Dendritic cell treated with granulocyte-macrophage colony-stimulating factor and Interleukin-4, amounts not matched to agents 40 ng/mL and 50 ng/mL, for 4 days (primary cell): Measurements from ENCODE around the gene SETBP1.

ENCODE experiments used
- H3K27ac Mint-ChIP-seq: one replicate; pipeline ENCODE4 v1.8.0; 2022; ENCODE audit warnings: mild to moderate bottlenecking, mixed read lengths
- H3K27me3 Mint-ChIP-seq: one replicate; pipeline ENCODE4 v1.8.0; 2022; ENCODE audit warnings: mild to moderate bottlenecking, mixed read lengths
- H3K36me3 Mint-ChIP-seq: one replicate; pipeline ENCODE4 v1.8.0; 2022; ENCODE audit warnings: low read depth, mixed read lengths
- H3K4me1 Mint-ChIP-seq: one replicate; pipeline ENCODE4 v1.8.0; 2022; ENCODE audit warnings: low read depth, mixed read lengths
- H3K4me3 Mint-ChIP-seq: one replicate; pipeline ENCODE4 v1.8.0; 2022; ENCODE audit warnings: mild to moderate bottlenecking, moderate library complexity, mixed read lengths
- H3K9me3 Mint-ChIP-seq: one replicate; pipeline ENCODE4 v1.8.0; 2022; ENCODE audit warnings: mixed read lengths
- intact Hi-C: fragments of 100-400 bp; cut with micrococcal nuclease; formaldehyde crosslinking; loops from one replicate; pipeline ENCODE4 v1.15.0; 2022

The SETBP1 gene

DNA sequence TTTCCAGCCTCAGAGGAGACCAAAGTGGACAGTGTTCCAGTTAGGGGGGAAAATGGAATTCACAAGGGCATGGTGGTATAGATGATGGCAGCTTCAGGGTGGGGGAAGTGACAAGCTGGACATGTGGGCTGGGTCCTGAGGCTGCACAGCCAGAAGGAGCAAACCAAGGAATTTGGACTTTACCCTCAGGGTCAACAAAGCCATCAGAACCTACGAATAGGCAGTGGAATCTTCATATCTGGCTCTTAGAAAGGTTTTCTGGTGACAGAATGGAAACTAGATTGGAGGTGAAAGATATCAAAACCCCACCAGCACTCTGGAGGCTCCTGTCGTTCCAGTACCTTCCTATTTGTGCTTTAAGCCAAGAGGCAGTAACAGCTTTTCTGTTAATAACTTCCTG is 127.1 kb downstream of the SETBP1 start:
- peaks cover 47% of the 10 kb centered on the region for H3K27me3 Mint-ChIP-seq
- no peaks in the 10 kb centered on the region for H3K9me3 Mint-ChIP-seq
- H3K4me1 Mint-ChIP-seq, result peaks cover 7% of the 10 kb centered on the region
- no peak overlapping the region for H3K27ac Mint-ChIP-seq
- no peak overlapping the region for H3K4me3 Mint-ChIP-seq
- intact Hi-C loops, result no loop called here
- no peaks in the 10 kb centered on the region for H3K36me3 Mint-ChIP-seq

DNA sequence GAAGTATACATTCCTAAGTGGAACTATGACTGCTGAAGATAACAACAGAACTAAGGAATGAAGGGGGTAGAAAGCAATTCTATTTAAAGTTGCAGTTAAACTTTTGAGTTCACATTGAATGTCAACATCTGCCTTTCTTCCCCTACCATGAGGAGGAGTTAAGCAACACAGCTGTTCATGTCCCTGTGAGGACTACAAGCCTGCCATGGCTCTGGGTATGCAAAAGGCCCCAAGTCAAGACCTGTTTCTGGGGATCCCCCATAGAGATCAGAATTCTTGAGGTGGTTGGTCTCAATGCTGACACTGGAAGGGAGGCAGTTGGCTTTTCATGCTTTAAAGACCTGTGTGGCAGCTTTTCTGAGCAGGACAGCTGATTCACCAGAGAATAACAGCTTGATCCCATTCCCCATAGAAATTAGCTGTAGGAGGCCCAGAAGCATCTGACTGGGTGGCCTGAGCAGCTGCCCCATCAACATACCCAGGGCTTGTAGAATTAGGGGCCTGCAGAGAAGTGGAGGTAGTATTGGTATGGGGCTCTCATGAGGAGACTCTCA is 131.0 kb downstream of the SETBP1 start:
- Mint-ChIP-seq H3K4me1 (no peaks in the 10 kb centered on the region), H3K27me3 (peaks cover 58% of the 10 kb centered on the region)

DNA sequence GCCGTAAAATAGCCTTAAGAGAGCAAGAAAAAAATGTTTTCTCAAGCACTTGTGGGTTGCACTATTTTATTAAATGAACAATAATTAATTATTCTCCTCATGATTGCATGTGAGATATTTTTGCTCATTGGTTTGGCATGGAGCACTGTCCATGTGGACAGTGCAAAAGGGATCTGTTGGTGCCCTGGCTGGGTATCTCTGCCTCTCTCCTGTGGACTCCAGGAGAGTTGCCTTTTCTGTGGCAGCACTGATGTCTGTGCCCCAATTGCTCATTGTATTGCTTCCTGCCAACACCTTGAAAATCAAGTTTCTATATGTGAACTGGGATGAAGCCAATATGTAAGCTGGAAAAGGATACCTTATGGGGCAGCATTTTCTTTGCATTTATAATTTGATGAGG is 131.7 kb downstream of the SETBP1 start:
- no peak overlapping the region for H3K27ac Mint-ChIP-seq
- intact Hi-C loops, result no loop called here
- H3K4me3 Mint-ChIP-seq, result no peak overlapping the region
- no peaks in the 10 kb centered on the region for H3K36me3 Mint-ChIP-seq
- H3K9me3 Mint-ChIP-seq, result no peaks in the 10 kb centered on the region
- no peaks in the 10 kb centered on the region for H3K4me1 Mint-ChIP-seq
- peaks cover 61% of the 10 kb centered on the region for H3K27me3 Mint-ChIP-seq

More for the DNA sequence above, 131.0 kb downstream of the SETBP1 start:
- Mint-ChIP-seq H3K9me3 (no peaks in the 10 kb centered on the region), H3K36me3 (no peaks in the 10 kb centered on the region), H3K4me3 (no peak overlapping the region), H3K27ac (no peak overlapping the region)
- intact Hi-C loops, result no loop called here

DNA sequence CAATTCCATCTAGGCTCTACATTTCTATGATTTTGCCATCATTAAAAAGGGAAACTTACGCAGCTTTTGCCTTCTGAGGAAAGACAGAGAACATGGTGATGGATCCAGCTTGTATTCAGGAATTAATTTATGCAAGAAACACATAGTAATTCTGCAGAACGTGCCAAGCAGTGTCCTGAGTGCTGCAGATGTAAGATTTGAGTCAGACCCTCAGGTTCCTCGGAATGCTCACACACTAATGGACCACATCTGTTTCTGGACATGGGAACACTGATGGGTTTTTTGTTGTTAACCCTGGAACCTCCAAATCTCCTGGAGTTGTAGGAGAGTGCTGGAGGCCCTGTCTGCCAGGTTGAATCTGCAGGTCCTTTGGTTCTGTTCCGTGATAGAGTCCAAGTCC is 132.9 kb downstream of the SETBP1 start:
- no peaks in the 10 kb centered on the region for H3K9me3 Mint-ChIP-seq
- H3K4me1 Mint-ChIP-seq, result peaks cover 8% of the 10 kb centered on the region
- H3K27ac Mint-ChIP-seq, result no peak overlapping the region
- H3K36me3 Mint-ChIP-seq, result no peaks in the 10 kb centered on the region
- H3K27me3 Mint-ChIP-seq, result peaks cover 54% of the 10 kb centered on the region
- intact Hi-C loops, result no loop called here
- no peak overlapping the region for H3K4me3 Mint-ChIP-seq

DNA sequence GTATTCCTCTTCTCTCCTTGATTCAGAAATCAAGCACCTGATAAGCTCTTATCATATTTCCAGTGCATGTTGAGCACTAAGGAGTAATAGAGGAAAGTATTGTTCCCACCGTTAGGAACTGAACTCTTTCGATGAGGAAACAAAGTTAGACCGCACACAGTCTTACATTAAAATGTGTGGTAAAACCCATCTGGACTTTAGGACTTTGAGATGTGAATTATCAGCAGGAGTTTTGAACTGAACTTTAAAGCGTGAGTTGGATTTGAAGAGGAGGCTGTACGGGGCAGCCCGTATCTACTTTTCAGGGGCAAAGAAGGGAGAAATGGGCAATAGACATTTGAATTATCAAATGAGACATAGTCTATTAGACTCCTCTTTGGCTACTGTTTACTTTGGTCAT is 134.4 kb downstream of the SETBP1 start:
- H3K9me3 Mint-ChIP-seq, result no peaks in the 10 kb centered on the region
- peaks cover 12% of the 10 kb centered on the region for H3K4me1 Mint-ChIP-seq
- no peak overlapping the region for H3K27ac Mint-ChIP-seq
- no peak overlapping the region for H3K4me3 Mint-ChIP-seq
- intact Hi-C loops, result no loop called here
- H3K27me3 Mint-ChIP-seq, result peaks cover 51% of the 10 kb centered on the region
- no peaks in the 10 kb centered on the region for H3K36me3 Mint-ChIP-seq

DNA sequence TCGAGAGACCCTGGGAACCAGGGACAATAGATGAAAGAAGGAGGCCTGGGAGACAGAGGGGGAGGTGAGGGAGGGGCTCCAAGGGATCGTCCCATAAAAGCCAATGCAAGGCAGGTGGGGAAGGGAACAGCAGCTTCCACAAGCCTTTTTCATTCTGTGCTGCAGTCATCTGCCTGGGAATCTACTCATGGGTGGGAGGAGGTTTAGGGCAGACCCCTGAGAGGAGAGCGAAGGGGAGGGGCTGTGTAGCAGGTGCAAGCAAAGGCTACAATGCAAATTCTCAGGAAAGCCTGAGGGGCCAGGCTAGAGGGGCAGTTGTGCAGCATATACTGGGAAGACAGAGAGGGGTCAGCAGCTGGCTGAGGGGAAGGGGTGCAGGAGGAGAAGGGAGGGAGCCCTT is 135.4 kb downstream of the SETBP1 start:
- no peak overlapping the region for H3K27ac Mint-ChIP-seq
- H3K4me3 Mint-ChIP-seq, result no peak overlapping the region
- intact Hi-C loops, result no loop called here
- H3K27me3 Mint-ChIP-seq, result peaks cover 57% of the 10 kb centered on the region
- peaks cover 12% of the 10 kb centered on the region for H3K4me1 Mint-ChIP-seq
- no peaks in the 10 kb centered on the region for H3K9me3 Mint-ChIP-seq
- no peaks in the 10 kb centered on the region for H3K36me3 Mint-ChIP-seq

DNA sequence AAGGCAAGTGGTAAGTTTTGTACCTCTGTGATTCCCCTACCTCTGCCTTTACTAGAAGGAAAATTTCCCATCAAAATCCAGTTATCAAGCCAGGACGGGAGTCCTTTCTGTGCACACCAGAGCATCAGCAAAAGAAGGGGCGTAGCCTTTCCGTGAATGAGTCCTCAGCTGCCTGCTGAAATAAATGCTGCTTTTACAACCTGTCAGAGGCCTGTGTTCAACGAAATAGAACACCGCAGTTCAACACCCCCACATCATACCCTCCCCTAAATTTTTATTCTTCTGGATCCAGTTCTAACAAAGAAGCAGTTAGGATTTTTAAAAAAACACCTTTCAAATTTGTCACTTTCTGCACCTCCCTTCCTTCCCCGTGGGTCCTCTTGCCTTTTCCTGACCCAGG is 135.8 kb downstream of the SETBP1 start:
- Mint-ChIP-seq H3K4me1 (peaks cover 12% of the 10 kb centered on the region), H3K27ac (no peak overlapping the region), H3K9me3 (no peaks in the 10 kb centered on the region), H3K4me3 (no peak overlapping the region), H3K36me3 (no peaks in the 10 kb centered on the region), H3K27me3 (peaks cover 57% of the 10 kb centered on the region)
- intact Hi-C loops, result no loop called here

DNA sequence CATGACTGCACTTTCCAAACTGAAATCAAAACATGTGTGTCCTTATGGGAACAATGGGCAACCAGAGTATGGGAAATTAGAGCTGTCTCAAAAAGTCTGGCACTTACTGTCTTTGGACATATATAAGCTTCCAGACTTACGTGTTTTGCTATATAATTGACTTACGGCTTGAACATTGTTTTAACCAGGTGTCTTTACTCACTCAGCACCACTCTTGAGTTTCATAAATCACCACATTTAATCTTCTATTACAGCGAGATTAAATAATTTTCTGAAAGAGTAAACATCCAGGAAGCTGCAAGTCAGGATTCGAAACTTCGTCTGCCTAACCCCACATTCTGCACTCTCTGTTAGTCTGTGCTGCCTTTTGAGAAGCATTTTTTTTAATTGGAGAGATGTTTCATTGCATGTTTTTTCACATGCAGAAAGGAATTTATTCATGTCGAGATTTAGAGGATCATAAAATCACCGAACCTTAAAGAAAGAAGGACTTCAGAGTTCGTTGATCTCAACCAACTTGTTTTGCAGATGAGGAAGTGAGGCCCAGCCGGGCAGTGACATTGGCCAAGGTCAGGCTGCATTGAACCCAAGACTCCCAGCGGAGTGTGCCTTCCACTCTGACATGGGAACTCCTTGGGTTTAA is 137.3 kb downstream of the SETBP1 start:
- H3K4me1 Mint-ChIP-seq, result peaks cover 12% of the 10 kb centered on the region
- intact Hi-C loops, result no loop called here

DNA sequence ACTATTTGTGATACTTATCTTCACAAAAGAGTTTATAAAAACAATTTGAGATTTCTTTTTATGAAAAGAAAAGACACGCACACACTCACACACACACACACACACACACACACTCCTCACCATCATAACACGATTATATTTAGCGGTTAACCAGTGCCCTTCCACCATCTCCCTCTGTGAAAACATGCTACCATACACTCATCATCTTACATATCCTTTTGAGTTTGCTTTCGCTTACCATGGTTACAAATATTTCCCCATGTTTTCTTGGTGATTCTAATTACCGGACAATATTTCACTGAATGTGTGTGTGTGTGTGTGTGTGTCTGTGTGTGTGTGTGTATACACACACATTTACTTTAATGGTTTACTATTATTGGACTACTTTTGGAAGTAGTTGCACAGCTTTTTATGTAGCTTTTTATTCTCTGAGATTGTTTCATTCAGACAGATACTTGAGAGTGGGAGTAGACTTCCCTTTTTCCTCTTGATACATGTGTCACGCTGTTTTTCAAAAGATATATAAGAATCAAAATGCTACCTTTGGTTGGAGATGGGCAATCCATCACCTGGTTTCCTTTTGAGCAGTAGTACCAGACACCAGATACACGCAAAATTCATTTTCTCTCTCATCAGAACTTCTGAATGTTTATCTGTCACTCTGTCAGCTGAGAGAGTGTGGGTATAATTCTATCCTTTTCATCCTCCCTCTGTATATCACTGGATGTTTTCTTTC is 138.1 kb downstream of the SETBP1 start:
- intact Hi-C loops, result no loop called here
- H3K9me3 Mint-ChIP-seq, result no peaks in the 10 kb centered on the region
- peaks cover 69% of the 10 kb centered on the region for H3K27me3 Mint-ChIP-seq
- H3K4me1 Mint-ChIP-seq, result peaks cover 12% of the 10 kb centered on the region
- no peak overlapping the region for H3K4me3 Mint-ChIP-seq
- H3K27ac Mint-ChIP-seq, result peak overlapping the region; percentile 6
- H3K36me3 Mint-ChIP-seq, result no peaks in the 10 kb centered on the region

More for the DNA sequence above, 137.3 kb downstream of the SETBP1 start:
- Mint-ChIP-seq H3K36me3 (no peaks in the 10 kb centered on the region), H3K4me3 (no peak overlapping the region), H3K27me3 (peaks cover 64% of the 10 kb centered on the region), H3K9me3 (no peaks in the 10 kb centered on the region), H3K27ac (no peak overlapping the region)

DNA sequence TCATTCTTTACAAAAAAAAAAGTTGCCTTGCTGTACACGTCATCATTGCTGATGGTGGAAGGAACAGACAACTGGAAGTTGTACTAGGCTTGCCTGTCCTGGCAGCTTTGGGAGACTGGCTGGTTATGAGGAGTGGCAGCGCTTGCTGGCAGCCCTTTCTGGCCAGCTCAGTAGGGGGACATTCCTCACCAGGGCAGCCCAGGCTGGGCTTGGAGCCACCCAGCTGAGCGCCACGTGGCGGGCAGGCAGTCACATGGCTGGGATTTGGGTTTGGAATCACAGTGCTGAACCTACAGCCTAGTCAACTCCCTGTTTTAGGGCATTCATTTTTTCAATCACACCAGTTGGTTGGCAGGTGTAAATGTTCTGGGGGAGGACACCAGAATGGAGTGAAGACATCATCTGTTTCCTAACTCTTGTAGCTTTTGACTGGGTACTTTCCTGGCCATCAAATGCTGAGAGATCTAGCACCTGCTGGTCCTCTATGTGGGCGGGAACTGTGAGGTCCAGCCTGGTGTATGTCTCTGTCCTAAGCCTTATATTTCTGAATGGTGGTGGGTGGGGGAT is 139.3 kb downstream of the SETBP1 start:
- no peaks in the 10 kb centered on the region for H3K36me3 Mint-ChIP-seq
- intact Hi-C loops, result no loop called here
- peaks cover 12% of the 10 kb centered on the region for H3K4me1 Mint-ChIP-seq
- H3K9me3 Mint-ChIP-seq, result no peaks in the 10 kb centered on the region
- no peak overlapping the region for H3K4me3 Mint-ChIP-seq
- no peak overlapping the region for H3K27ac Mint-ChIP-seq
- peaks cover 76% of the 10 kb centered on the region for H3K27me3 Mint-ChIP-seq

DNA sequence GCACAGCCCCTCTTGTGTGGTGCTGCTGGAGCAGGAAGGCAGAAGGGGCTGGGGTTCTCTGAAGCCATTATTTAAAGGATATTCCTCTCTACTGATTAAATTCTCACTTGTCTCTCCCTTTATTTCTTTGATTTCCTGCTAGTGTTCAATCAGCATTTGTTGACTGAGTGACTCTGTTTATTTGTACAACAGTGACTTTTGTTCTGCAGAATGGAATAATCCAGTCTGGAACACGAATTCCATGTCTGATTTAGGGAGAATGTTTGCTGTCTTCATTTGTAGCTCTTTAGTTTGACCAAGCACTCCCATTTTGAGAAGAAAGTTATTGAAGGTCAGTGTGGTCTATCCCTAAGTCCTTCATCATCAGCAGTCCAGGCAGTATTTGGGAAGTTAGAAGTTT is 141.2 kb downstream of the SETBP1 start:
- Mint-ChIP-seq H3K4me3 (no peak overlapping the region), H3K36me3 (no peaks in the 10 kb centered on the region), H3K27ac (no peak overlapping the region), H3K4me1 (peaks cover 19% of the 10 kb centered on the region), H3K9me3 (no peaks in the 10 kb centered on the region), H3K27me3 (peaks cover 68% of the 10 kb centered on the region)
- intact Hi-C loops, result no loop called here

DNA sequence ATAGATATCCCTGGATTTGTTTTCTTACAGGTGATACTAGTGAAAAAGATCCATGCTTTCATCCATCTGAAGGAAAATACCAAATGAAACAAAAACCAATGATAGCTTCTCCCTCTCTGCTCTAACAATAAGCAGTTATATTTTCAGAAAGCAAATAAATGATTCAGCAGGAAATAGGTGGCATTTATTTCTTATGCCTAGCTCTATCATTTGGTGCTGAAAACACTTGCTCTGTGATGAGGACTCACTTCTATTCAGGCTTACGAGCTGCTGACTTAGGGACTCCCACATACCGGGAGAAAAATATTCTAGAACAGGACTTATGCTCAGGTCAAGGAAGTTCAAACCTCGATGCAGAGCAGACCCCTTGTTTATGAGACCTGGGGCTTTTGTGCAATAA is 142.6 kb downstream of the SETBP1 start:
- Mint-ChIP-seq H3K27me3 (peaks cover 62% of the 10 kb centered on the region), H3K4me3 (no peak overlapping the region), H3K36me3 (no peaks in the 10 kb centered on the region), H3K4me1 (peaks cover 15% of the 10 kb centered on the region), H3K27ac (no peak overlapping the region), H3K9me3 (no peaks in the 10 kb centered on the region)
- intact Hi-C loops, result no loop called here

DNA sequence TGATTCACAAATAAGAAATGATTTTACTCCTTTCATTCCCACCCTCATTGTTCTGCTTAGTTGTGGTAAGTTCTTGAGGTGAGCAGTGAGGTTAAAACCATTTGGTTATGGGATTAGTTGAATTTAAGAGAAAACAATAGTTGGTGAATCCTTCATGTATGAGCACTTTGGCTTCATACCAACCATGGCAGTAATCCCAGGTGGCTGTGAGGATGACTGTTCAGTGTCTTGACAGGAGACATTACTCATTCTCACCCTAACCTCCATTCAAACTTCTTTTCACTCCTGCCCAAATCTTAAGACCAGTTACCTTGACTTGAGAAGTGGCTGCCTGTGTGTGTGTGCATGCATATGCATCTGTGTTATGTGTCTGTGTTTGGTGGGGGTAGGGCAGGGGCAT is 143.1 kb downstream of the SETBP1 start:
- Mint-ChIP-seq H3K27me3 (peaks cover 62% of the 10 kb centered on the region), H3K4me3 (no peak overlapping the region), H3K27ac (no peak overlapping the region), H3K4me1 (peaks cover 10% of the 10 kb centered on the region), H3K9me3 (no peaks in the 10 kb centered on the region), H3K36me3 (no peaks in the 10 kb centered on the region)
- intact Hi-C loops, result no loop called here

DNA sequence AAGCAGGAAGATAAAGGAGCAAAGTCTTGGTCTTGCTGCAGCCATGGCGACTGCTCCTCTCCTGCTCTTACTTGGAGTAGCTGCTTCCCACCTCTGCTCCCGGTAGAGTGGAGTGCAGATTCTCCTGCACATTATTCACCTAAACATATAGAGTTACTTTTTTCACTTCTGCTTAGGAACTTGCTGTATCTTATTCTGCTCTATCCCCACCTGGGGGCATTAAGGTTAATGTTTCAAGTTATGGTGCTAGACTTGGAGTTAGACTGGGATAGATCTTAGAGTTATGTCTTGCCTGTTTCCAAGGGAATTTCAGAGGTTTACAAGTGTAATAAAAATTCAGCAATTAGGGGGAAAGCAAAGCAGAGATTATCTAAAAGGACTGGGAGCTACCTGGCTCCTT is 144.2 kb downstream of the SETBP1 start:
- Mint-ChIP-seq H3K9me3 (no peaks in the 10 kb centered on the region), H3K36me3 (no peaks in the 10 kb centered on the region), H3K4me1 (peaks cover 8% of the 10 kb centered on the region), H3K4me3 (no peak overlapping the region), H3K27me3 (peaks cover 60% of the 10 kb centered on the region), H3K27ac (no peak overlapping the region)
- intact Hi-C loops, result no loop called here
